ENCODE data around the gene C19orf38. TPM values are rescaled to one million over a fixed set of nuclear protein-coding genes. Genes with fewer than 3 reads are reported as not detected.

The C19orf38 gene
- total RNA-seq, 1 experiment from 2014 or later, result not detected

DNA sequence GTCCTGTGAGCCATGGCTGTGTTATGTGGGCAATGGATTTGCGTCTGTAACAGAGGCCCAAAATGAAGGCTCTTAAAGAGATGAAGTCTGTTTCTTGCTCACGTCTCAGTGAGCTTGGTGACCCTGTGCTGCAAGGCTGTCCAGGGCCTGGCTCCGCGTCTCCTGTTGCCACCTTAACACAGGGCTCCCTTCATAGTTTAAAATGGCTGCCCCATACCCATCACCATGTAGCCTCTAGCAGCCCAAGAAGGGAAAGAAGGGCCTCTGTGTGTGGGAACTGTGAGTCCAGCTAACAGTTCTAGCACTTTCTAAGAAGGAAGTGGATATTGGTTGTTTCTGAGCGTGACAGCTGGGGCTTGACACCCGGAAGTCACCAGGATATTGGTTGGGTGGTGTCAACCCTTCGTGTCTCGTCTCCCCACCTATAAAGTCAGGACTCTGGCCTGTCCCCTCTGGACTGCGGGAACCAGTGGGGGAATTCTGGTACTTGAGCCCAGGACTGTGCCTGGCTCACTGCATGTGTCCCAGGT, 33.1 kb upstream of the C19orf38 start:
- no peaks in the 10 kb centered on the region for H3K27me3 Mint-ChIP-seq (ENCODE audit: low read depth)
- DNase-seq (ENCODE audit: low spot score) (no peak), ATAC-seq (no peak)
- H3K4me3 Mint-ChIP-seq, result no peak overlapping the region
- no peaks in the 10 kb centered on the region for H3K4me1 Mint-ChIP-seq
- no peaks in the 10 kb centered on the region for H3K9me3 Mint-ChIP-seq
- ChIA-PET POLR2A (no interaction called here), CTCF (interaction anchor here (0.7 to 1.6 kb wide), 6 partner anchors 9 to 115 kb away, joined by 3 to 5 read pairs (median 4); no protein-coding TSS in a partner anchor)
- no peak overlapping the region for H3K27ac Mint-ChIP-seq
- H3K36me3 Mint-ChIP-seq, result peaks cover 15% of the 10 kb centered on the region
- no peak for TF ChIP-seq NFYB (CRISPR knock-in tag; conservative IDR thresholded peaks at IDR 0.05; ENCODE audit: low read depth)
- TF ChIP-seq NR3C1 (CRISPR knock-in tag; conservative IDR thresholded peaks at IDR 0.05; ENCODE audit: low read depth), result no peak
- TF ChIP-seq NR2C2 (CRISPR knock-in tag; IDR thresholded peaks at IDR 0.05), result no peak
- TF ChIP-seq ZNF281 (CRISPR knock-in tag; IDR thresholded peaks at IDR 0.05), result no peak
- no peak for TF ChIP-seq SMAD3 (CRISPR knock-in tag; IDR thresholded peaks at IDR 0.05; ENCODE audit: borderline replicate concordance)
- TF ChIP-seq ZNF219 (CRISPR knock-in tag; IDR thresholded peaks at IDR 0.05; ENCODE audit: borderline replicate concordance), result no peak
- no peak for TF ChIP-seq RORB (CRISPR knock-in tag; IDR thresholded peaks at IDR 0.05)
- TF ChIP-seq SP1 (CRISPR knock-in tag; conservative IDR thresholded peaks at IDR 0.05), result no peak
- no peak for TF ChIP-seq ZNF263 (CRISPR knock-in tag; IDR thresholded peaks at IDR 0.05; ENCODE audit: low read depth)
- TF ChIP-seq CBFB (CRISPR knock-in tag; IDR thresholded peaks at IDR 0.05; ENCODE audit: low read depth), result no peak
- no peak for TF ChIP-seq EMX1 (CRISPR knock-in tag; IDR thresholded peaks at IDR 0.05)
- TF ChIP-seq TCF7 (CRISPR knock-in tag; IDR thresholded peaks at IDR 0.05; ENCODE audit: low read depth), result no peak
- TF ChIP-seq NR1H2 (CRISPR knock-in tag; IDR thresholded peaks at IDR 0.05), result no peak
- no peak for TF ChIP-seq ZNF317 (CRISPR knock-in tag; IDR thresholded peaks at IDR 0.05; ENCODE audit: borderline replicate concordance, low read depth)

GRCh38 chr19:10815969-10816644, 32.1 kb upstream of the C19orf38 start:
- no peak overlapping the region for H3K4me3 Mint-ChIP-seq
- H3K4me1 Mint-ChIP-seq, result no peaks in the 10 kb centered on the region
- ChIA-PET CTCF (interaction anchor here (1.3 kb wide), 1 partner anchor 117 kb away, joined by 5 read pairs; no protein-coding TSS in a partner anchor), POLR2A (no interaction called here)
- ATAC-seq (no peak), DNase-seq (ENCODE audit: low spot score) (no peak)
- peaks cover 23% of the 10 kb centered on the region for H3K36me3 Mint-ChIP-seq
- H3K27ac Mint-ChIP-seq, result 0 out of 2 replicates have a peak overlapping the region, but pooled peaks have one; percentile 53
- H3K27me3 Mint-ChIP-seq (ENCODE audit: low read depth), result no peaks in the 10 kb centered on the region; the same call in 1 of the 2 replicates
- no peaks in the 10 kb centered on the region for H3K9me3 Mint-ChIP-seq
- TF ChIP-seq, protein P1, sequence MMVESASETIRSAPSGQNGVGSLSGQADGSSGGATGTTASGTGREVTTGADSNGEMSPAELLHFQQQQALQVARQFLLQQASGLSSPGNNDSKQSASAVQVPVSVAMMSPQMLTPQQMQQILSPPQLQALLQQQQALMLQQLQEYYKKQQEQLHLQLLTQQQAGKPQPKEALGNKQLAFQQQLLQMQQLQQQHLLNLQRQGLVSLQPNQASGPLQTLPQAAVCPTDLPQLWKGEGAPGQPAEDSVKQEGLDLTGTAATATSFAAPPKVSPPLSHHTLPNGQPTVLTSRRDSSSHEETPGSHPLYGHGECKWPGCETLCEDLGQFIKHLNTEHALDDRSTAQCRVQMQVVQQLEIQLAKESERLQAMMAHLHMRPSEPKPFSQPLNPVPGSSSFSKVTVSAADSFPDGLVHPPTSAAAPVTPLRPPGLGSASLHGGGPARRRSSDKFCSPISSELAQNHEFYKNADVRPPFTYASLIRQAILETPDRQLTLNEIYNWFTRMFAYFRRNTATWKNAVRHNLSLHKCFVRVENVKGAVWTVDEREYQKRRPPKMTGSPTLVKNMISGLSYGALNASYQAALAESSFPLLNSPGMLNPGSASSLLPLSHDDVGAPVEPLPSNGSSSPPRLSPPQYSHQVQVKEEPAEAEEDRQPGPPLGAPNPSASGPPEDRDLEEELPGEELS (CRISPR knock-in tag; IDR thresholded peaks at IDR 0.05), result no peak
- TF ChIP-seq, protein P2, sequence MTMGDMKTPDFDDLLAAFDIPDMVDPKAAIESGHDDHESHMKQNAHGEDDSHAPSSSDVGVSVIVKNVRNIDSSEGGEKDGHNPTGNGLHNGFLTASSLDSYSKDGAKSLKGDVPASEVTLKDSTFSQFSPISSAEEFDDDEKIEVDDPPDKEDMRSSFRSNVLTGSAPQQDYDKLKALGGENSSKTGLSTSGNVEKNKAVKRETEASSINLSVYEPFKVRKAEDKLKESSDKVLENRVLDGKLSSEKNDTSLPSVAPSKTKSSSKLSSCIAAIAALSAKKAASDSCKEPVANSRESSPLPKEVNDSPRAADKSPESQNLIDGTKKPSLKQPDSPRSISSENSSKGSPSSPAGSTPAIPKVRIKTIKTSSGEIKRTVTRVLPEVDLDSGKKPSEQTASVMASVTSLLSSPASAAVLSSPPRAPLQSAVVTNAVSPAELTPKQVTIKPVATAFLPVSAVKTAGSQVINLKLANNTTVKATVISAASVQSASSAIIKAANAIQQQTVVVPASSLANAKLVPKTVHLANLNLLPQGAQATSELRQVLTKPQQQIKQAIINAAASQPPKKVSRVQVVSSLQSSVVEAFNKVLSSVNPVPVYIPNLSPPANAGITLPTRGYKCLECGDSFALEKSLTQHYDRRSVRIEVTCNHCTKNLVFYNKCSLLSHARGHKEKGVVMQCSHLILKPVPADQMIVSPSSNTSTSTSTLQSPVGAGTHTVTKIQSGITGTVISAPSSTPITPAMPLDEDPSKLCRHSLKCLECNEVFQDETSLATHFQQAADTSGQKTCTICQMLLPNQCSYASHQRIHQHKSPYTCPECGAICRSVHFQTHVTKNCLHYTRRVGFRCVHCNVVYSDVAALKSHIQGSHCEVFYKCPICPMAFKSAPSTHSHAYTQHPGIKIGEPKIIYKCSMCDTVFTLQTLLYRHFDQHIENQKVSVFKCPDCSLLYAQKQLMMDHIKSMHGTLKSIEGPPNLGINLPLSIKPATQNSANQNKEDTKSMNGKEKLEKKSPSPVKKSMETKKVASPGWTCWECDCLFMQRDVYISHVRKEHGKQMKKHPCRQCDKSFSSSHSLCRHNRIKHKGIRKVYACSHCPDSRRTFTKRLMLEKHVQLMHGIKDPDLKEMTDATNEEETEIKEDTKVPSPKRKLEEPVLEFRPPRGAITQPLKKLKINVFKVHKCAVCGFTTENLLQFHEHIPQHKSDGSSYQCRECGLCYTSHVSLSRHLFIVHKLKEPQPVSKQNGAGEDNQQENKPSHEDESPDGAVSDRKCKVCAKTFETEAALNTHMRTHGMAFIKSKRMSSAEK (CRISPR knock-in tag; IDR thresholded peaks at IDR 0.05; ENCODE audit: borderline replicate concordance), result no peak
- no peak for TF ChIP-seq ATF1 (CRISPR knock-in tag; IDR thresholded peaks at IDR 0.05)
- no peak for TF ChIP-seq ZNF281 (CRISPR knock-in tag; IDR thresholded peaks at IDR 0.05)
- TF ChIP-seq ZNF219 (CRISPR knock-in tag; IDR thresholded peaks at IDR 0.05; ENCODE audit: borderline replicate concordance), result no peak
- no peak for TF ChIP-seq GRHL2 (CRISPR knock-in tag; IDR thresholded peaks at IDR 0.05; ENCODE audit: insufficient replicate concordance, severe bottlenecking)
- no peak for TF ChIP-seq JUN (CRISPR knock-in tag; IDR thresholded peaks at IDR 0.05)
- no peak for TF ChIP-seq SMAD3 (CRISPR knock-in tag; IDR thresholded peaks at IDR 0.05; ENCODE audit: borderline replicate concordance)

Measured in WTC11 (cell line).